ENCODE results near the gene R3HCC1L.

GRCh38 chr10:98135222-98135899 is 904 bp downstream of the R3HCC1L start:
- no peak for TF ChIP-seq CTCF (IDR thresholded peaks at IDR 0.05; ENCODE audit: poor library complexity, severe bottlenecking)
- no peak for TF ChIP-seq TAF1 (IDR thresholded peaks at IDR 0.05; ENCODE audit: low read depth)
- no peak for TF ChIP-seq EZH2 (IDR thresholded peaks at IDR 0.05; ENCODE audit: borderline replicate concordance, insufficient read depth, low read length, poor library complexity, severe bottlenecking)
- no peak for TF ChIP-seq POLR2AphosphoS5 (IDR thresholded peaks at IDR 0.05)
- no peak for TF ChIP-seq REST (IDR thresholded peaks at IDR 0.05; ENCODE audit: borderline replicate concordance)
- no peak for TF ChIP-seq RAD21 (conservative IDR thresholded peaks at IDR 0.05)

All from neural cell (in vitro differentiated cells).